Common myeloid progenitor, CD34-positive (primary cell): ENCODE data around the gene LRMDA.

Experiments
- CTCF ChIA-PET: fragments of 350-600 bp; sonication (Branson Sonifier 250); formaldehyde crosslinking; loops from one replicate; lab custom pipeline; 2021; ENCODE audit warnings: antibody characterized with exemption; lab: Charles Lee
- POLR2A ChIA-PET: fragments of 350-600 bp; sonication (Branson Sonifier 250); formaldehyde crosslinking; loops from one replicate; lab custom pipeline; 2021; ENCODE audit warnings: antibody characterized with exemption; lab: Charles Lee
- DNase-seq, 3 donors: peaks; one replicate each; pipeline versions ENCODE4 v3.0.0 to v3.0.0-alpha.2; 2013
- H3K27ac ChIP-seq, 2 experiments: 1 replicate in 1 of 2; 2 replicates in 1 of 2; pipeline ENCODE4 v1.7.0; 2013; ENCODE audit warnings: inconsistent platforms in 2 of 2, low read length in 2 of 2, mild to moderate bottlenecking in 2 of 2, low read depth in 1 of 2, moderate library complexity in 1 of 2; ENCODE audit not compliant: severe bottlenecking in 2 of 2, insufficient read depth in 1 of 2, poor library complexity in 1 of 2
- H3K27me3 ChIP-seq, 5 experiments: replicated peaks in 2 of 5; 1 replicate in 3 of 5; 2 replicates in 2 of 5; pipeline versions ENCODE4 v1.6.1 to v1.7.0; 2013; ENCODE audit warnings: low read length in 4 of 5, mild to moderate bottlenecking in 2 of 5, moderate library complexity in 2 of 5, inconsistent platforms in 1 of 5; ENCODE audit not compliant: insufficient read depth in 5 of 5, control insufficient read depth in 4 of 5
- H3K36me3 ChIP-seq, 4 experiments: 1 replicate in 2 of 4; 2 replicates in 2 of 4; pipeline versions ENCODE4 v1.6.1 to v1.7.0; 2013; ENCODE audit warnings: low read length in 3 of 4, control low read depth in 1 of 4, mild to moderate bottlenecking in 1 of 4; ENCODE audit not compliant: control insufficient read depth in 4 of 4, insufficient read depth in 4 of 4
- H3K4me1 ChIP-seq, 4 experiments: 1 replicate in 3 of 4; 2 replicates in 1 of 4; pipeline versions ENCODE4 v1.6.1 to v1.7.1; 2013; ENCODE audit warnings: low read length in 3 of 4, mild to moderate bottlenecking in 3 of 4, control low read depth in 1 of 4, inconsistent platforms in 1 of 4, moderate library complexity in 1 of 4; ENCODE audit not compliant: control insufficient read depth in 4 of 4, insufficient read depth in 4 of 4; ENCODE audit errors: control extremely low read depth in 1 of 4
- H3K4me3 ChIP-seq, 7 experiments: 1 replicate in 4 of 7; 2 replicates in 3 of 7; pipeline versions ENCODE4 v1.5.1 to v1.7.0; 2013; ENCODE audit warnings: mild to moderate bottlenecking in 7 of 7, low read length in 6 of 7, moderate library complexity in 6 of 7, inconsistent platforms in 2 of 7, low read depth in 2 of 7, control low read depth in 1 of 7; ENCODE audit not compliant: insufficient read depth in 4 of 7, control insufficient read depth in 1 of 7; ENCODE audit errors: extremely low read depth in 1 of 7
- H3K9me3 ChIP-seq, 5 experiments: 1 replicate in 4 of 5; 2 replicates in 1 of 5; pipeline versions ENCODE4 v1.6.1 to v1.7.1; 2013; ENCODE audit warnings: low read length in 4 of 5, mild to moderate bottlenecking in 2 of 5, inconsistent platforms in 1 of 5, low read depth in 1 of 5, moderate library complexity in 1 of 5; ENCODE audit not compliant: control insufficient read depth in 4 of 5, insufficient read depth in 2 of 5; ENCODE audit errors: control extremely low read depth in 1 of 5
- WGBS: methylation state at CpG from one replicate; pipeline ENCODE4 v1.1.5; 2013; ENCODE audit not compliant: insufficient coverage; 5-methylcytosine and 5-hydroxymethylcytosine counted together

Gene LRMDA

GRCh38 chr10:75940742-75941141, 509.3 kb downstream of the LRMDA start:
- DNase-seq = no peak
- 100% methylated on average over 1 of the region's 5 CpGs for WGBS
- CTCF ChIA-PET = interaction anchor here (0.9 kb wide), 1 partner anchor 51 kb away, joined by 3 read pairs; no protein-coding TSS in a partner anchor

GRCh38 chr10:75941223-75941801, 509.9 kb downstream of the LRMDA start:
- H3K9me3 ChIP-seq = peaks cover 0 to 30% (median 4%) of the 10 kb centered on the region in 5 experiments
- DNase-seq = no peak
- no peaks in the 10 kb centered on the region for H3K36me3 ChIP-seq
- H3K4me1 ChIP-seq = peaks cover 0 to 1% (median 0%) of the 10 kb centered on the region in 4 experiments
- H3K27me3 ChIP-seq = no peaks in the 10 kb centered on the region
- ChIA-PET CTCF (interaction anchor here (0.9 kb wide), 1 partner anchor 50 kb away, joined by 3 read pairs; no protein-coding TSS in a partner anchor), POLR2A (no interaction called here)
- H3K27ac ChIP-seq = no peak overlapping the region
- H3K4me3 ChIP-seq = no peak overlapping the region
- WGBS = 72% methylated on average over 7 of the region's 9 CpGs

More at GRCh38 chr10:75940742-75941141, 509.3 kb downstream of the LRMDA start:
- POLR2A ChIA-PET = no interaction called here
- H3K27ac ChIP-seq = no peak overlapping the region
- H3K4me3 ChIP-seq = no peak overlapping the region
- no peaks in the 10 kb centered on the region for H3K36me3 ChIP-seq
- H3K27me3 ChIP-seq = no peaks in the 10 kb centered on the region
- peaks cover 0 to 28% (median 4%) of the 10 kb centered on the region in 5 experiments for H3K9me3 ChIP-seq
- peaks cover 0 to 5% (median 2%) of the 10 kb centered on the region in 4 experiments for H3K4me1 ChIP-seq

GRCh38 chr10:75944061-75944460, 512.6 kb downstream of the LRMDA start:
- Histone ChIP-seq H3K9me3 (peaks cover 2 to 30% (median 4%) of the 10 kb centered on the region in 5 experiments), H3K4me1 (peaks cover 0 to 3% (median under 1%) of the 10 kb centered on the region in 4 experiments), H3K27ac (no peak overlapping the region), H3K27me3 (no peaks in the 10 kb centered on the region), H3K36me3 (no peaks in the 10 kb centered on the region), H3K4me3 (no peak overlapping the region)
- no peak for DNase-seq
- no CpG with 5 or more reads among the region's 2 CpGs for WGBS
- POLR2A ChIA-PET = no interaction called here
- CTCF ChIA-PET = interaction anchor here (1.4 kb wide), 2 partner anchors 12 to 33 kb away, joined by 4 to 5 read pairs; no protein-coding TSS in a partner anchor

- POLR2A ChIA-PET = no interaction called here
- CTCF ChIA-PET = interaction anchor here (1.1 kb wide), 1 partner anchor 31 kb away, joined by 3 read pairs; no protein-coding TSS in a partner anchor
- peaks cover 2 to 22% (median 4%) of the 10 kb centered on the region in 5 experiments for H3K9me3 ChIP-seq
- H3K4me1 ChIP-seq = peaks cover 0 to 4% (median 3%) of the 10 kb centered on the region in 4 experiments
- H3K27ac ChIP-seq = no peak overlapping the region
- H3K4me3 ChIP-seq = no peak overlapping the region
- H3K27me3 ChIP-seq = no peaks in the 10 kb centered on the region
- DNase-seq = no peak
- H3K36me3 ChIP-seq = no peaks in the 10 kb centered on the region
- WGBS = 80% methylated on average over 1 of the region's 3 CpGs
Observed at GRCh38 chr10:75948583-75948982, 517.2 kb downstream of the LRMDA start.

DNA sequence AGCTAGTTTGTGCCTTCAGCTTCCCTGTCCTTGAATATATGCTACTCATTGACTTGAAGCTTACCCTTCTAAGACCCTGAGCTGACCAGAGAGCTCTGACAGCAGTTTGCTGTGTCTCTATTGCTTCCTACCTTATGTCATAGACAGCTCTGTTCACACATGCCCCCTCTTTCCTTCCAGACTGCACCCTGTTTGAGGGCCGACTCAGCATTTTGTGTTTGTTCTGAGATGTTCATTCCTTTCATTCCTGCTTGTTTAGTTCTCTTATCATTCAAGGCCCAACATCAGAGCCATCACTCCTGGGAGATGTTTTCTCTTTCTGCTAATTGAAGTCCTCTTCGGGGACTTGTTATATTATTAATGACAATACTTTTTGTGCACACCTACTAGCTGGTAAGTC, 518.9 kb downstream of the LRMDA start:
- WGBS = no CpG with 5 or more reads among the region's 2 CpGs
- POLR2A ChIA-PET = no interaction called here
- CTCF ChIA-PET = no interaction called here
- no peak overlapping the region for H3K4me3 ChIP-seq
- peaks cover 0 to 7% (median 2%) of the 10 kb centered on the region in 5 experiments for H3K9me3 ChIP-seq
- H3K4me1 ChIP-seq = peaks cover 0 to 4% (median 3%) of the 10 kb centered on the region in 4 experiments
- no peaks in the 10 kb centered on the region for H3K27me3 ChIP-seq
- H3K36me3 ChIP-seq = no peaks in the 10 kb centered on the region
- no peak for DNase-seq
- H3K27ac ChIP-seq = no peak overlapping the region

DNA sequence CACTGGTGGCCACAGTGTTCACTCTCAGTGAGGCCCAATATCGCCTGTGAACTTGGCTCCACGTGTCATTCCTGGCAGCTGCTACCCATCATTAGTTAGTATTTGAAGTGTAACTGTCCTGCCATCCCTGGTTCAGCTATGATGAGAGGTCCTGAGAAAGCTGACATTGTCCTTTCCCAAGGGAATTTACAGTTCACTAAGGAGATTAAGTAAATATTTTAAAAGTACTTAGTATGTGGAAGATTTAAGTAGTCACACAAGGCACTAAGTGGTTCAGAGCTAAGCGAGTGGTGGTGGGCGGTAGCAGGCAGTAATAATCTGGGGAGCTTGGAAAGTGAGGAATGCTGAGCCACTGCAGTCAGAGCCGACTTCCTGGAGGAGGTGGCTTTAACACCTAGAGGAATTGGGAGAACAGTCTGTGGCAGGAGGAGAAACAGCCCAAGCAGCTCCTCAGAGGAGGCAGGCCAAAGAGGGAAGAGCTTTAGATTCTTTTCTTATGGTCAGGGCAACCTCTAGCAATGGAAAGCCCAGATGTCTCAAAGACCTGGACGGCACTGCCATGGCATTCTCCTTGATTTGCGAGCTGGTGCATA, 519.7 kb downstream of the LRMDA start:
- CTCF ChIA-PET = no interaction called here
- Histone ChIP-seq H3K9me3 (peaks cover 0 to 5% (median 0%) of the 10 kb centered on the region in 5 experiments), H3K36me3 (no peaks in the 10 kb centered on the region), H3K27ac (no peak overlapping the region), H3K27me3 (no peaks in the 10 kb centered on the region), H3K4me1 (peaks cover 0 to 4% (median 3%) of the 10 kb centered on the region in 4 experiments), H3K4me3 (no peak overlapping the region)
- POLR2A ChIA-PET = no interaction called here
- no peak for DNase-seq
- WGBS = 100% methylated on average over 7 of the region's 7 CpGs

GRCh38 chr10:75951627-75952026, 520.2 kb downstream of the LRMDA start:
- Histone ChIP-seq H3K4me3 (no peak overlapping the region), H3K4me1 (peaks cover 0 to 4% (median 3%) of the 10 kb centered on the region in 4 experiments), H3K27me3 (no peaks in the 10 kb centered on the region), H3K36me3 (no peaks in the 10 kb centered on the region), H3K27ac (no peak overlapping the region), H3K9me3 (peaks cover 0 to 3% (median 0%) of the 10 kb centered on the region in 5 experiments)
- ChIA-PET POLR2A (no interaction called here), CTCF (no interaction called here)
- 100% methylated on average over 6 of the region's 7 CpGs for WGBS
- no peak for DNase-seq
